ENCODE measurements around the gene HOXA13.

GRCh38 chr7:27144781-27145164, 55.1 kb downstream of the HOXA13 start:
- TF ChIP-seq CTCF (IDR thresholded peaks at IDR 0.05): no peak
- no peak for TF ChIP-seq POLR2A (IDR thresholded peaks at IDR 0.05)

All from breast epithelium (tissue), 3 donors.